Left ventricle myocardium inferior (tissue), 1 donor: ENCODE measurements around the gene NCL. TPM values are rescaled to one million over a fixed set of nuclear protein-coding genes. Genes with fewer than 3 reads are reported as not detected.
"Not testable (repeated sequence)": the region's sequence is repeated elsewhere in the genome, so short reads cannot be mapped to it uniquely, and the experiment has no call there.

Source experiments
- DNase-seq: peaks from one replicate; pipeline ENCODE4 v3.0.0-alpha.2; 2020
- H3K27ac ChIP-seq: fragments of 200-600 bp; replicated peaks from 2 replicates; pipeline ENCODE4 v1.8.0; 2021
- H3K27me3 ChIP-seq: fragments of 200-600 bp; 2 replicates; pipeline ENCODE4 v1.8.0; 2021; ENCODE audit warnings: low read depth
- H3K36me3 ChIP-seq: fragments of 200-600 bp; 2 replicates; pipeline ENCODE4 v1.8.0; 2021
- H3K4me1 ChIP-seq: fragments of 200-600 bp; 2 replicates; pipeline ENCODE4 v1.8.0; 2021
- H3K4me3 ChIP-seq: fragments of 200-600 bp; 2 replicates; pipeline ENCODE4 v1.8.0; 2021; ENCODE audit warnings: mild to moderate bottlenecking, moderate library complexity
- H3K9me3 ChIP-seq: fragments of 200-600 bp; replicated peaks from 2 replicates; pipeline ENCODE4 v1.8.0; 2021
- CTCF ChIP-seq: fragments of 200-600 bp; IDR thresholded peaks from 2 replicates; pipeline ENCODE4 v1.8.0; 2021; ENCODE audit warnings: antibody characterized with exemption, mild to moderate bottlenecking, borderline replicate concordance
- intact Hi-C: fragments of 100-400 bp; cut with micrococcal nuclease; formaldehyde crosslinking; loops from one replicate; pipeline ENCODE4 v1.11.0; 2022
- total RNA-seq: library from RNA; stranded (reverse); fragmentation: NEBNext Ultra II Directional; extraction: Animal tissue kit (Norgen Biotek cat#: 25700); gene quantifications from one replicate; pipeline ENCODE4 v1.2.1, GENCODE V29; 2021
- donor health status: DM: no; HTN: yes; CAD: no; lungs with severe emphysema.

NCL gene
- total RNA-seq, 1 donor from 2014 or later = 262 TPM

- no peak for TF ChIP-seq CTCF
- H3K9me3 ChIP-seq = no peaks in the 10 kb centered on the region
- H3K27me3 ChIP-seq = no peaks in the 10 kb centered on the region
- peaks cover 67% of the 10 kb centered on the region for H3K4me1 ChIP-seq
- no peak overlapping the region for H3K4me3 ChIP-seq
- H3K27ac ChIP-seq = no peak overlapping the region
- intact Hi-C loops = no loop called here
- peaks cover 64% of the 10 kb centered on the region for H3K36me3 ChIP-seq
- DNase-seq = no peak
These were observed 2.7 kb downstream of the NCL start for GRCh38 chr2:231461516-231461971.

- intact Hi-C loops = not testable (repeated sequence)
These were observed 3.4 kb downstream of the NCL start for GRCh38 chr2:231460841-231461240.

GRCh38 chr2:231460073-231460835, 4.0 kb downstream of the NCL start:
- intact Hi-C loops = no loop called here
- no peak overlapping the region for H3K27ac ChIP-seq
- peaks cover 60% of the 10 kb centered on the region for H3K4me1 ChIP-seq
- H3K4me3 ChIP-seq = no peak overlapping the region
- DNase-seq = no peak
- TF ChIP-seq CTCF = no peak
- no peaks in the 10 kb centered on the region for H3K9me3 ChIP-seq
- no peaks in the 10 kb centered on the region for H3K27me3 ChIP-seq
- H3K36me3 ChIP-seq = peaks cover 77% of the 10 kb centered on the region

More at GRCh38 chr2:231460841-231461240, 3.4 kb downstream of the NCL start:
- Histone ChIP-seq H3K36me3 (peaks cover 71% of the 10 kb centered on the region), H3K4me1 (peaks cover 66% of the 10 kb centered on the region)
- H3K9me3 ChIP-seq, H3K27ac ChIP-seq, DNase-seq, H3K27me3 ChIP-seq, H3K4me3 ChIP-seq: not testable (repeated sequence)

GRCh38 chr2:231458368-231458767, 5.9 kb downstream of the NCL start:
- peaks cover 96% of the 10 kb centered on the region for H3K36me3 ChIP-seq
- H3K27ac ChIP-seq = no peak overlapping the region
- intact Hi-C loops = no loop called here
- no peak overlapping the region for H3K4me3 ChIP-seq
- peaks cover 45% of the 10 kb centered on the region for H3K4me1 ChIP-seq
- no peak for DNase-seq
- no peak for TF ChIP-seq CTCF
- no peaks in the 10 kb centered on the region for H3K27me3 ChIP-seq
- no peaks in the 10 kb centered on the region for H3K9me3 ChIP-seq

- DNase-seq = no peak
- no peak for TF ChIP-seq CTCF
- intact Hi-C loops = no loop called here
- no peaks in the 10 kb centered on the region for H3K9me3 ChIP-seq
- peaks cover 93% of the 10 kb centered on the region for H3K36me3 ChIP-seq
- H3K4me3 ChIP-seq = no peak overlapping the region
- no peak overlapping the region for H3K27ac ChIP-seq
- peaks cover 32% of the 10 kb centered on the region for H3K4me1 ChIP-seq
- H3K27me3 ChIP-seq = no peaks in the 10 kb centered on the region
These were observed 7.2 kb downstream of the NCL start for GRCh38 chr2:231457101-231457500.

GRCh38 chr2:231456295-231457004, 7.8 kb downstream of the NCL start:
- no peaks in the 10 kb centered on the region for H3K27me3 ChIP-seq
- H3K4me1 ChIP-seq = peaks cover 26% of the 10 kb centered on the region
- no peaks in the 10 kb centered on the region for H3K9me3 ChIP-seq
- no peak for TF ChIP-seq CTCF
- H3K27ac ChIP-seq = no peak overlapping the region
- H3K4me3 ChIP-seq = no peak overlapping the region
- peaks cover 87% of the 10 kb centered on the region for H3K36me3 ChIP-seq
- no peak for DNase-seq
- intact Hi-C loops = no loop called here
